Prostate gland (tissue), 2 donors: ENCODE data around the gene PER1.

Experiments used
- POLR2A ChIP-seq: fragments of 450-650 bp; IDR thresholded peaks from one replicate; pipeline ENCODE4 v1.6.1; 2016; ENCODE audit warnings: antibody characterized with exemption, mild to moderate bottlenecking
- TF ChIP-seq, protein P1 (sequence below), 4 experiments: fragments of 200-600 bp in 2 of 4; fragments of 450-650 bp in 2 of 4; sonication (generic) in 2 of 4; IDR thresholded peaks; 1 replicate in 3 of 4; 2 replicates in 1 of 4; pipeline ENCODE4 v1.5.1; 2016 to 2019; ENCODE audit warnings: antibody characterized with exemption in 4 of 4, mild to moderate bottlenecking in 2 of 4, moderate library complexity in 2 of 4

DNA sequence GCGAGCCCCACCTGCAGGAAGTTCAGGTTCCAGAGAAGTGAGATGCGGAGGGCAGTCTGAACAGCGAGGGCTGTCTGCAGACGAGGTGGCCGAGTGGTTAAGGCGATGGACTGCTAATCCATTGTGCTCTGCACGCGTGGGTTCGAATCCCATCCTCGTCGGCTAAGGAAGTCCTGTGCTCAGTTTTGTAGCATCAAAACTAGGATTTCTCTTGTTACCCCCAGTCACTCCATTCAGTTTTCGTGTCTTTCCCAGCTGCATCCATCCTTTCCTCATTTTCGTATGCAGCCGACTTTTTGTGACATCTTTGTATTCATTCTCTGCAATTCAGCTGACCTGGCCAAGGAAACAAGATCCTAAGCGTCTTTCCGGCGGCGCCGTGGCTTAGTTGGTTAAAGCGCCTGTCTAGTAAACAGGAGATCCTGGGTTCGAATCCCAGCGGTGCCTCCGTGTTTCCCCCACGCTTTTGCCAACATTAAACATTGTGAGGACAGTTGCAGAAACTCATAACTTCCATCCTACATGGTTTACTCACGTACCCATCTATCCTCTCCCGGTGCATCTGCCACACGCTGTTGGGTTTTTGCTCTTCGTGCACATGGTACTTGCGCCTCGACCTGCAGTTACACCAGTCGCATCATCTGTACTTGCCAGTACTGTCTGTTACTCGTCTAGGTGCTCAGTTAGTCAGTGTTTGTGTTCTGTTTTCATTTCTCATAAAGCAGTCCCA lies 34.7 kb upstream of the PER1 start:
- TF ChIP-seq, protein P1, sequence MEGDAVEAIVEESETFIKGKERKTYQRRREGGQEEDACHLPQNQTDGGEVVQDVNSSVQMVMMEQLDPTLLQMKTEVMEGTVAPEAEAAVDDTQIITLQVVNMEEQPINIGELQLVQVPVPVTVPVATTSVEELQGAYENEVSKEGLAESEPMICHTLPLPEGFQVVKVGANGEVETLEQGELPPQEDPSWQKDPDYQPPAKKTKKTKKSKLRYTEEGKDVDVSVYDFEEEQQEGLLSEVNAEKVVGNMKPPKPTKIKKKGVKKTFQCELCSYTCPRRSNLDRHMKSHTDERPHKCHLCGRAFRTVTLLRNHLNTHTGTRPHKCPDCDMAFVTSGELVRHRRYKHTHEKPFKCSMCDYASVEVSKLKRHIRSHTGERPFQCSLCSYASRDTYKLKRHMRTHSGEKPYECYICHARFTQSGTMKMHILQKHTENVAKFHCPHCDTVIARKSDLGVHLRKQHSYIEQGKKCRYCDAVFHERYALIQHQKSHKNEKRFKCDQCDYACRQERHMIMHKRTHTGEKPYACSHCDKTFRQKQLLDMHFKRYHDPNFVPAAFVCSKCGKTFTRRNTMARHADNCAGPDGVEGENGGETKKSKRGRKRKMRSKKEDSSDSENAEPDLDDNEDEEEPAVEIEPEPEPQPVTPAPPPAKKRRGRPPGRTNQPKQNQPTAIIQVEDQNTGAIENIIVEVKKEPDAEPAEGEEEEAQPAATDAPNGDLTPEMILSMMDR (IDR thresholded peaks at IDR 0.05), result peak in 2 of 4 experiments; percentile 41 to 74
- TF ChIP-seq POLR2A, result no peak
